HG02884 (cell line): Measurements from ENCODE around the gene COASY.

Source experiments
- ATAC-seq: cut with Tn5 transposase; IDR thresholded peaks from one replicate; pipeline ENCODE4 v1.9.1; 2021; ENCODE audit warnings: mild to moderate bottlenecking, moderate library complexity; ENCODE audit not compliant: unreplicated experiment

Gene COASY

GRCh38 chr17:42561897-42562387, at the start of gene COASY:
COASY (plus strand) TSS chr17:42562148; CDS start chr17:42562623, 475 bp downstream.
- no peak for ATAC-seq

- ATAC-seq, result no peak
Measured at GRCh38 chr17:42512246-42512645, 49.7 kb upstream of the COASY start.

- no peak for ATAC-seq
Measured at GRCh38 chr17:42512733-42513251, 49.2 kb upstream of the COASY start.

- ATAC-seq, result no peak
Measured at GRCh38 chr17:42513686-42514085, 48.3 kb upstream of the COASY start.

GRCh38 chr17:42514279-42514678, 47.7 kb upstream of the COASY start:
- no peak for ATAC-seq

GRCh38 chr17:42514867-42515266, 47.1 kb upstream of the COASY start:
- ATAC-seq, result no peak

GRCh38 chr17:42517516-42517915, 44.4 kb upstream of the COASY start:
- ATAC-seq, result no peak

GRCh38 chr17:42518046-42518754, 43.7 kb upstream of the COASY start:
- ATAC-seq, result no peak

- ATAC-seq, result no peak
Measured at GRCh38 chr17:42518755-42519545, 43.0 kb upstream of the COASY start.

- ATAC-seq, result no peak
Measured at GRCh38 chr17:42519546-42520491, 42.1 kb upstream of the COASY start.

GRCh38 chr17:42520540-42520951, 41.4 kb upstream of the COASY start:
- no peak for ATAC-seq

GRCh38 chr17:42521036-42521435, 40.9 kb upstream of the COASY start:
- no peak for ATAC-seq

GRCh38 chr17:42521666-42522262, 40.2 kb upstream of the COASY start:
- ATAC-seq, result no peak

- no peak for ATAC-seq
Measured at GRCh38 chr17:42522263-42522790, 39.6 kb upstream of the COASY start.

GRCh38 chr17:42522798-42523278, 39.1 kb upstream of the COASY start:
- no peak for ATAC-seq

- no peak for ATAC-seq
Measured at GRCh38 chr17:42525221-42525620, 36.7 kb upstream of the COASY start.

GRCh38 chr17:42526031-42526444, 35.9 kb upstream of the COASY start:
- no peak for ATAC-seq

GRCh38 chr17:42527932-42528331, 34.0 kb upstream of the COASY start:
- no peak for ATAC-seq

- ATAC-seq, result no peak
Measured at GRCh38 chr17:42529061-42529460, 32.9 kb upstream of the COASY start.

GRCh38 chr17:42530952-42531454, 30.9 kb upstream of the COASY start:
- ATAC-seq, result no peak
